Stomach (tissue), 9 donors: ENCODE measurements around the gene PSMB7. TPM values are rescaled to one million over a fixed set of nuclear protein-coding genes. Genes with fewer than 3 reads are reported as not detected.

Experiments used
- DNase-seq, 2 donors: peaks; one replicate each; pipeline versions ENCODE4 v3.0.0 to v3.0.0-alpha.2; 2013 to 2019
- H3K27ac ChIP-seq, 5 donors: fragments of 200-600 bp in 4 of 5; sonication (generic) in 4 of 5; one replicate each; pipeline ENCODE4 v1.5.1; 2013 to 2019; ENCODE audit warnings: mild to moderate bottlenecking in 1 of 5, moderate library complexity in 1 of 5
- H3K27me3 ChIP-seq, 3 donors: fragments of 200-600 bp; sonication (generic); one replicate each; pipeline ENCODE4 v1.5.1; 2017 to 2019; ENCODE audit warnings: mixed run types in 1 of 3
- H3K36me3 ChIP-seq, 4 donors: fragments of 200-600 bp; sonication (generic); 1 replicate in 3 of 4; 2 replicates in 1 of 4; pipeline ENCODE4 v1.5.1; 2016 to 2019
- H3K4me1 ChIP-seq, 4 donors: fragments of 200-600 bp; sonication (generic); one replicate each; pipeline ENCODE4 v1.5.1; 2016 to 2019
- H3K4me3 ChIP-seq, 4 donors: fragments of 200-600 bp; sonication (generic) in 3 of 4; one replicate each; pipeline ENCODE4 v1.5.1; 2016 to 2019; ENCODE audit warnings: mild to moderate bottlenecking in 1 of 4
- H3K9me3 ChIP-seq, 4 donors: fragments of 200-600 bp; sonication (generic); one replicate each; pipeline ENCODE4 v1.5.1; 2016 to 2019
- CTCF ChIP-seq, 7 experiments: fragments of 450-650 bp in 4 of 7; fragments of 200-600 bp in 3 of 7; sonication (generic) in 3 of 7; IDR thresholded peaks; one replicate each; pipeline ENCODE4 v1.5.1; 2016 to 2019; ENCODE audit warnings: antibody characterized with exemption in 7 of 7, control low read depth in 2 of 7, mild to moderate bottlenecking in 1 of 7
- EP300 ChIP-seq: sonication (generic); formaldehyde crosslinking; IDR thresholded peaks from one replicate; pipeline ENCODE4 v1.6.1; 2017; ENCODE audit warnings: antibody characterized with exemption
- POLR2A ChIP-seq, 4 donors: fragments of 450-650 bp; IDR thresholded peaks; one replicate each; pipeline ENCODE4 v1.6.1; 2016; ENCODE audit warnings: antibody characterized with exemption in 4 of 4, control low read depth in 2 of 4, mild to moderate bottlenecking in 1 of 4, moderate library complexity in 1 of 4
- POLR2AphosphoS5 ChIP-seq, 3 donors: sonication (generic); formaldehyde crosslinking; IDR thresholded peaks; one replicate each; pipeline ENCODE4 v1.6.1; 2016; ENCODE audit warnings: antibody characterized with exemption in 3 of 3
- WGBS, 5 donors: extraction: QIAGEN DNeasy Blood & Tissue Kit in 3 of 5; methylation state at CpG; one replicate each; pipeline versions ENCODE4 v1.1.5 to v1.1.7; 2013 to 2018; 5-methylcytosine and 5-hydroxymethylcytosine counted together
- intact Hi-C: fragments of 100-400 bp; cut with DNase I; formaldehyde crosslinking; loops from one replicate; pipeline ENCODE4 v1.15.1; 2023; ENCODE audit warnings: low total_unique reads
- polyA plus RNA-seq, 3 donors: library from polyadenylated mRNA; stranded (reverse); fragments of 200-250 nt; gene quantifications; one replicate each; pipeline ENCODE4 v1.2.3, GENCODE V29; 2013
- total RNA-seq, 5 donors: library from RNA; depleted of rRNA; stranded (reverse); fragments of >200 nt; gene quantifications; one replicate each; pipeline versions ENCODE4 v1.1.0 to v1.2.3, GENCODE V29; 2014 to 2016
- donor health status: healthy with polysubstance abuse.
- donor health status: Bipolar disorder and iron deficiency.
- donor health status: healthy.

PSMB7 gene
- total and polyA plus RNA-seq, 8 donors: 4.9 to 213 (median 118) TPM

- WGBS, 5 donors: 69 to 90% (median 77%) methylated on average over 3 of the region's 3 CpGs
- Histone ChIP-seq H3K4me1 (no peaks in the 10 kb centered on the region), H3K27me3 (peaks cover 0 to 47% (median 0%) of the 10 kb centered on the region in 3 donors), H3K27ac (no peak overlapping the region), H3K4me3 (no peak overlapping the region), H3K9me3 (peaks cover 0 to 18% (median 8%) of the 10 kb centered on the region in 4 donors), H3K36me3 (no peaks in the 10 kb centered on the region)
- TF ChIP-seq CTCF (IDR thresholded peaks at IDR 0.05): no peak
- no peak for TF ChIP-seq POLR2AphosphoS5 (IDR thresholded peaks at IDR 0.05)
- TF ChIP-seq EP300: no peak
- TF ChIP-seq POLR2A (IDR thresholded peaks at IDR 0.05): no peak
- no peak for DNase-seq
- intact Hi-C loops: no loop called here
Observed at GRCh38 chr9:124442826-124443225, 27.6 kb upstream of the PSMB7 start.

- H3K36me3 ChIP-seq: no peaks in the 10 kb centered on the region
- H3K27ac ChIP-seq: no peak overlapping the region
- intact Hi-C loops: no loop called here
- H3K4me1 ChIP-seq: no peaks in the 10 kb centered on the region
- TF ChIP-seq EP300 (no peak), CTCF (IDR thresholded peaks at IDR 0.05) (no peak), POLR2A (IDR thresholded peaks at IDR 0.05) (no peak), POLR2AphosphoS5 (IDR thresholded peaks at IDR 0.05) (no peak)
- H3K27me3 ChIP-seq: peaks cover 0 to 44% (median 0%) of the 10 kb centered on the region in 3 donors
- H3K4me3 ChIP-seq: no peak overlapping the region
- H3K9me3 ChIP-seq: peaks cover 0 to 18% (median 8%) of the 10 kb centered on the region in 4 donors
- no peak for DNase-seq
Observed at GRCh38 chr9:124442379-124442778, 27.1 kb upstream of the PSMB7 start.

GRCh38 chr9:124441291-124441690, 26.0 kb upstream of the PSMB7 start:
- 68 to 73% (median 70%) methylated on average over 16 of the region's 16 CpGs for WGBS, 5 donors
- TF ChIP-seq CTCF (IDR thresholded peaks at IDR 0.05) (no peak), POLR2AphosphoS5 (IDR thresholded peaks at IDR 0.05) (no peak), EP300 (no peak), POLR2A (IDR thresholded peaks at IDR 0.05) (no peak)
- Histone ChIP-seq H3K9me3 (peaks cover 0 to 18% (median 8%) of the 10 kb centered on the region in 4 donors), H3K27ac (no peak overlapping the region), H3K36me3 (no peaks in the 10 kb centered on the region), H3K4me3 (no peak overlapping the region), H3K4me1 (no peaks in the 10 kb centered on the region), H3K27me3 (peaks cover 0 to 41% (median 0%) of the 10 kb centered on the region in 3 donors)
- intact Hi-C loops: no loop called here
- no peak for DNase-seq

GRCh38 chr9:124440786-124441185, 25.5 kb upstream of the PSMB7 start:
- Histone ChIP-seq H3K27ac (no peak overlapping the region), H3K4me3 (no peak overlapping the region), H3K9me3 (peaks cover 0 to 18% (median 8%) of the 10 kb centered on the region in 4 donors), H3K27me3 (peaks cover 0 to 35% (median 0%) of the 10 kb centered on the region in 3 donors), H3K4me1 (no peaks in the 10 kb centered on the region), H3K36me3 (no peaks in the 10 kb centered on the region)
- WGBS, 5 donors: 73 to 80% (median 77%) methylated on average over 10 of the region's 10 CpGs
- DNase-seq: no peak
- no peak for TF ChIP-seq POLR2AphosphoS5 (IDR thresholded peaks at IDR 0.05)
- no peak for TF ChIP-seq CTCF (IDR thresholded peaks at IDR 0.05)
- TF ChIP-seq POLR2A (IDR thresholded peaks at IDR 0.05): no peak
- intact Hi-C loops: no loop called here
